Parathyroid adenoma (tissue), 2 donors: ENCODE data around the gene AJM1.

ENCODE experiments used
- H2AFZ ChIP-seq: fragments of 300-600 bp; sonication (generic); one replicate; pipeline ENCODE4 v1.7.0; 2017; ENCODE audit warnings: antibody characterized with exemption, mild to moderate bottlenecking
- H3K27ac ChIP-seq: fragments of 300-600 bp; sonication (generic); one replicate; pipeline ENCODE4 v1.7.0; 2017
- H3K27me3 ChIP-seq: fragments of 300-600 bp; sonication (generic); one replicate; pipeline ENCODE4 v1.7.0; 2017; ENCODE audit warnings: low read length; ENCODE audit not compliant: control insufficient read depth, insufficient read depth
- H3K36me3 ChIP-seq: fragments of 300-600 bp; sonication (generic); one replicate; pipeline ENCODE4 v1.7.0; 2017; ENCODE audit warnings: low read length; ENCODE audit not compliant: control insufficient read depth, insufficient read depth
- H3K4me1 ChIP-seq: fragments of 300-600 bp; sonication (generic); one replicate; pipeline ENCODE4 v1.7.0; 2017; ENCODE audit warnings: control low read depth
- H3K4me2 ChIP-seq: fragments of 300-600 bp; sonication (generic); one replicate; pipeline ENCODE4 v1.7.0; 2017; ENCODE audit warnings: low read length
- H3K4me3 ChIP-seq: fragments of 300-600 bp; sonication (generic); one replicate; pipeline ENCODE4 v1.7.0; 2017; ENCODE audit warnings: low read depth, low read length
- H3K79me2 ChIP-seq: fragments of 300-600 bp; sonication (generic); one replicate; pipeline ENCODE4 v1.7.0; 2017; ENCODE audit warnings: control low read depth
- H3K9ac ChIP-seq: fragments of 300-600 bp; sonication (generic); one replicate; pipeline ENCODE4 v1.7.0; 2017; ENCODE audit warnings: mild to moderate bottlenecking
- H3K9me3 ChIP-seq: fragments of 300-600 bp; sonication (generic); one replicate; pipeline ENCODE4 v1.7.0; 2017; ENCODE audit warnings: low read length; ENCODE audit not compliant: control insufficient read depth
- TF ChIP-seq, protein P1 (sequence below): fragments of 300-600 bp; sonication (generic); IDR thresholded peaks from one replicate; pipeline ENCODE4 v1.7.0; 2017; ENCODE audit warnings: antibody characterized with exemption, mild to moderate bottlenecking
- donor health status: primary hyperparathyroidism.

The AJM1 gene

DNA sequence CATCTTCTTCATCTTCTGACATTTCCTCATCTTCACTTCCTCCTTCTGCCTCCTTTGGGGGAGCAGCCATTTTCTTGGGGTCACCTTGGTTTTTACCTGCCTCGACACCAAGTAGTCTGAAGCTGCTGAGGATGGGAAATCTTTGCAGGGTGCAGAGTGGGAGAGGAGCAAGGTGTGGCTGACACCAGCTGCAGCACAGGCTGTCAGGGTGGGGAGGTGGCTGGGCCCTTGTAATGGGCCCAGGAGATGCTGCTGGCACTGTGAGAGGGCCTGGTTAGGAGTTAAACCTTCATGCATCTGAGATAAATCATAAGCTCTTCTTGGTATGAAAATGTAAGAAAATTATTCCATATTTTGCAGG is 26.9 kb upstream of the AJM1 start:
- TF ChIP-seq, protein P1, sequence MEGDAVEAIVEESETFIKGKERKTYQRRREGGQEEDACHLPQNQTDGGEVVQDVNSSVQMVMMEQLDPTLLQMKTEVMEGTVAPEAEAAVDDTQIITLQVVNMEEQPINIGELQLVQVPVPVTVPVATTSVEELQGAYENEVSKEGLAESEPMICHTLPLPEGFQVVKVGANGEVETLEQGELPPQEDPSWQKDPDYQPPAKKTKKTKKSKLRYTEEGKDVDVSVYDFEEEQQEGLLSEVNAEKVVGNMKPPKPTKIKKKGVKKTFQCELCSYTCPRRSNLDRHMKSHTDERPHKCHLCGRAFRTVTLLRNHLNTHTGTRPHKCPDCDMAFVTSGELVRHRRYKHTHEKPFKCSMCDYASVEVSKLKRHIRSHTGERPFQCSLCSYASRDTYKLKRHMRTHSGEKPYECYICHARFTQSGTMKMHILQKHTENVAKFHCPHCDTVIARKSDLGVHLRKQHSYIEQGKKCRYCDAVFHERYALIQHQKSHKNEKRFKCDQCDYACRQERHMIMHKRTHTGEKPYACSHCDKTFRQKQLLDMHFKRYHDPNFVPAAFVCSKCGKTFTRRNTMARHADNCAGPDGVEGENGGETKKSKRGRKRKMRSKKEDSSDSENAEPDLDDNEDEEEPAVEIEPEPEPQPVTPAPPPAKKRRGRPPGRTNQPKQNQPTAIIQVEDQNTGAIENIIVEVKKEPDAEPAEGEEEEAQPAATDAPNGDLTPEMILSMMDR: no peak

DNA sequence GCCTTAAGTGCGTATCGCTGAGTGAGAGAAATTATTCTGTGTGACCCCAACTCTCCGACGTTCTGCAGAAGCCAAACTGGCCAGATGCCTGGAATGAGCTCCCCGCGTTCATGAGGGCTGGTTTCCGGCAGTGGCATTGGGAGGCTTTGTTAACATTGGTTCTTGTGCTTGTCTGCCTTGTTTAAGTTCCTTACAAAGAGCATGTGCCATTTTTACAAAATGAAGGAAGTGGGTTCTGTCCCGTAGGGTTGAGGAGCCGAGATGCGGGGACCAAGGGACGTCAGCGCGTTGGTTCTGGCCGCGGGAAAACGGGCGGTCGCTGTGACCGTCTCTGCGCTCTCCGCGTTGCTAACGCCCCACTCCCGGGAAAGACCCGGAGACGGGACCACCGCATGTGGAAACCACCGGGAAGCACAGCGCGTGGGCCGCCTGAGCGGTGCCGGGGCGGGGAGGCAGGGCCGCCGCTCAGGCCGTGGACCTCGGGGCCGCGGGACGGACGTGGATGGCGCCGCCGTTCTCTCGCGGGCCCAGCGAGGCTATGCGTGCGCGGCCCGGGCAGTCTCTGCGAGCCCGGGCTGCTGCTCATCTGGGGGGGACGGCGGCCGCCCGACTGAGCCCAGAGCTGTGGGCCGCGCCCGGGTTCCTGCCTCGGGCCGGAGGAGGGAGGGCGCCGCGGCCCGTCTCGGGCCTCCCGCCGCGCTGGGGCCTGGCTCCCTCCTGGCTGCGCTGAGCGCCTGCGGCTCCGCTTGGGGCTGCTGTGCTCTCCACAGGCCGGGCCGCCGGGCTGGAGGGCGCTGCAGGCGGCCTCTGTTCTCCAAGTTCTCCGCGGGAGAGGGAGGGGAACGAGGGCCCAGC is 21.1 kb upstream of the AJM1 start:
- no peak overlapping the region for H3K9ac ChIP-seq
- TF ChIP-seq, protein P1: no peak
- no peak overlapping the region for H3K4me3 ChIP-seq
- H3K4me1 ChIP-seq: no peaks in the 10 kb centered on the region
- H2AFZ ChIP-seq: no peak overlapping the region
- no peaks in the 10 kb centered on the region for H3K36me3 ChIP-seq
- H3K9me3 ChIP-seq: no peaks in the 10 kb centered on the region
- no peak overlapping the region for H3K27ac ChIP-seq
- H3K27me3 ChIP-seq: no peaks in the 10 kb centered on the region
- H3K4me2 ChIP-seq: no peak overlapping the region
- no peaks in the 10 kb centered on the region for H3K79me2 ChIP-seq

More for the DNA sequence above, 26.9 kb upstream of the AJM1 start:
- H3K27ac ChIP-seq: no peak overlapping the region
- no peak overlapping the region for H3K9ac ChIP-seq
- no peaks in the 10 kb centered on the region for H3K4me1 ChIP-seq
- no peak overlapping the region for H3K4me2 ChIP-seq
- no peak overlapping the region for H3K4me3 ChIP-seq
- no peaks in the 10 kb centered on the region for H3K36me3 ChIP-seq
- no peak overlapping the region for H2AFZ ChIP-seq
- H3K9me3 ChIP-seq: no peaks in the 10 kb centered on the region
- H3K27me3 ChIP-seq: no peaks in the 10 kb centered on the region
- peaks cover 2% of the 10 kb centered on the region for H3K79me2 ChIP-seq

DNA sequence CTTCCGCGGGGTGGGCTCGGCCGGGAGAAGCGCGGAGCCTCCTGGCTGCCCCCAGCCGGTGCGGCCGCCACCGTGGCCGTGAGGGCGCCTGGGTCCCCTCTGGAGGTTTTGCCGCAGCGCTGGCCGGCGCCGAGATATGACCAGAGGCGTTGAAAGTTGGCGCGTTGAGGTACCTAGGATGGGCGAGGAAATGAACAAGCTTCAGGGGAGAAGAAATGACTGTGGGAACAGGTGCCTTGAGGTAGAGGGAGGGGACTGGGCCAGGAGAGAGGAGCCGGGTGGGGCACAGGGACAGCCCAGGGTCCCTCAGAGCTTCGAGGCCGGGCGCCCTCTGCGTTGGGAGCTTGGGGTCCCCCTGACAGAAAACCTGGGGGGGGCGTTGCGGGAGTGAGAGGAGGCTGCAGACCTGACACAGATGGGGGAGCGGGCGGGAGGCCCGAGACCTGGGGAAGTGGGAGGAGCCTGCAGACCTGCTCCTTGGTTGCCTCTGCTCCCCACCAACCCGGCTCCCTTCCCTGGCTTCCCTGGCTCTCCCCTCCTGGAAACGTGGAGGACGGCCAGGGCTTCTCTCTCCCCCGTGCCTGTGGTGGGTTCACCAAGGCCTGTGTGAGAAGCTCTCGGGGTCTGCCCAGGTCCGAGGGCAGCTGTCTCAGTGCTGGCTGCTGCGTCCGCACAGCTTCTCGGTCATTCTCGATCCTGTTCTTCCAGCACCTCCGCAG is 20.3 kb upstream of the AJM1 start:
- Histone ChIP-seq H2AFZ (no peak overlapping the region), H3K4me3 (no peak overlapping the region), H3K27ac (no peak overlapping the region), H3K9ac (no peak overlapping the region), H3K79me2 (no peaks in the 10 kb centered on the region), H3K9me3 (no peaks in the 10 kb centered on the region), H3K36me3 (no peaks in the 10 kb centered on the region), H3K4me1 (no peaks in the 10 kb centered on the region), H3K27me3 (no peaks in the 10 kb centered on the region), H3K4me2 (no peak overlapping the region)
- TF ChIP-seq, protein P1: no peak

DNA sequence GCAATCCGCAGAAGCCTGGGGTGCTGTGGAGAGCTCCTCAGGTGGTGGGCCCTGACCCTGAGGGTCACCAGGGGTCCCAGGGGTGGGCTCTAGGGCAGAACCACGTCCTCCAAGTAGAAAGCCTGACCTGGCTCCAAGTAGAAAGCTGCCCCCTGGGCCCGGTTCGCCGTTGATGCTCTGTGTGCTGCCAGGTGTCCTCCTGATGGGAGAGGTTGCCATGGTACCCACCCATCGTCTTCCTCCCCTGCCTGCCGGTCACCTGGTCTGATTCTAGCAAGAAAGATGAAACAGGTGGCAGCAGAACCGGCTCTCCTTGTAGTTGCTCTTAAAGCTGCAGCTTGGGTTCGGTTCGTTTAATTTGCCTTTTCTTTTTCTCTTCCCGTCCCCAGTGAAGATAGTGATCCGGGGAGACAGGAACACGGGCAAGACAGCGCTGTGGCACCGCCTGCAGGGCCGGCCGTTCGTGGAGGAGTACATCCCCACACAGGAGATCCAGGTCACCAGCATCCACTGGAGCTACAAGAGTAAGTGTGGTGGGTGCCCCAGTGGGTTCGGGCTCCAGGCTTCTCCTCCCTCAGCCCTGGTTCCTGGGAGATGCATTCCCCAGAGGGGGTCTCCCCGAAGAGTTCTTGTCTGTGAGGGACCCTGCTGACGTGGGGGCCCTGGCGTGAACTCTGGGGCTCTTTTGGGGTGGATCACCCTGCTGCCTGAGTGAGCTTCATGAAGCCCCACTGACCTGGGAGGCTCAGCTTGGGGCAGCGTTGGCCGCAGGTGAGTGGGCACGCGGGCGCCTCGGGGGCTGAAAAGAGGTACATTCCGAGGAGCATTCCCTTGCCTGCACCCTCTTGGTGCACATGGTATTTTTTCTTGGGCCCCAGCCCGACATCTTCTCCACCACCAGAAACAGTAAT is 18.9 kb upstream of the AJM1 start:
- H3K27ac ChIP-seq: no peak overlapping the region
- no peak overlapping the region for H3K9ac ChIP-seq
- H3K27me3 ChIP-seq: no peaks in the 10 kb centered on the region
- no peak overlapping the region for H3K4me3 ChIP-seq
- no peak overlapping the region for H2AFZ ChIP-seq
- TF ChIP-seq, protein P1: no peak
- no peaks in the 10 kb centered on the region for H3K4me1 ChIP-seq
- H3K4me2 ChIP-seq: no peak overlapping the region
- H3K36me3 ChIP-seq: no peaks in the 10 kb centered on the region
- H3K79me2 ChIP-seq: no peaks in the 10 kb centered on the region
- H3K9me3 ChIP-seq: no peaks in the 10 kb centered on the region
